Mucosa of descending colon (tissue), 3 donors: Measurements from ENCODE around the gene GCLC. TPM values are rescaled to one million over a fixed set of nuclear protein-coding genes. Genes with fewer than 3 reads are reported as not detected.

Experiments
- ATAC-seq: fragments of 200-7000 bp; cut with Tn5 transposase; one replicate; pipeline ENCODE4 v1.9.1; 2020; ENCODE audit warnings: mild to moderate bottlenecking, moderate library complexity
- DNase-seq, 3 donors: peaks; one replicate each; pipeline ENCODE4 v3.0.0-alpha.2; 2020
- H3K36me3 ChIP-seq: fragments of 200-600 bp; one replicate; pipeline ENCODE4 v1.8.0; 2021; ENCODE audit warnings: low read depth, mild to moderate bottlenecking
- H3K4me1 ChIP-seq: fragments of 200-600 bp; one replicate; pipeline ENCODE4 v1.8.0; 2021; ENCODE audit warnings: low read depth, mild to moderate bottlenecking
- H3K4me3 ChIP-seq: fragments of 200-600 bp; one replicate; pipeline ENCODE4 v1.8.0; 2021; ENCODE audit warnings: mild to moderate bottlenecking
- H3K9me3 ChIP-seq: fragments of 200-600 bp; one replicate; pipeline ENCODE4 v1.8.0; 2021; ENCODE audit warnings: mild to moderate bottlenecking
- CTCF ChIP-seq: fragments of 200-600 bp; IDR thresholded peaks from one replicate; pipeline ENCODE4 v1.8.0; 2022; ENCODE audit warnings: antibody characterized with exemption, mild to moderate bottlenecking
- intact Hi-C, 2 donors: fragments of 100-400 bp; cut with DNase I in 1 of 2; cut with micrococcal nuclease in 1 of 2; formaldehyde crosslinking; loops; one replicate each; pipeline versions ENCODE4 v1.11.0 to v1.11.1; 2022; cut with DNase I, micrococcal nuclease
- total RNA-seq, 3 donors: library from RNA; stranded (reverse); fragmentation: NEBNext Ultra II Directional in 2 of 3; extraction: Animal tissue kit (Norgen Biotek cat#: 25700) in 2 of 3; gene quantifications; one replicate each; pipeline versions ENCODE4 v1.2.1 to v1.2.4, GENCODE V29; 2021 to 2023
- donor health status: DM: no; HTN: no; CAD: no; lungs with moderate emphysema.
- donor health status: DM: no; HTN: no; CAD: no.
- donor health status: DM: no; HTN: yes; CAD: no.

The GCLC gene
- total RNA-seq, 3 donors from 2014 or later = 33.1 to 67.3 (median 40.5) TPM

DNA sequence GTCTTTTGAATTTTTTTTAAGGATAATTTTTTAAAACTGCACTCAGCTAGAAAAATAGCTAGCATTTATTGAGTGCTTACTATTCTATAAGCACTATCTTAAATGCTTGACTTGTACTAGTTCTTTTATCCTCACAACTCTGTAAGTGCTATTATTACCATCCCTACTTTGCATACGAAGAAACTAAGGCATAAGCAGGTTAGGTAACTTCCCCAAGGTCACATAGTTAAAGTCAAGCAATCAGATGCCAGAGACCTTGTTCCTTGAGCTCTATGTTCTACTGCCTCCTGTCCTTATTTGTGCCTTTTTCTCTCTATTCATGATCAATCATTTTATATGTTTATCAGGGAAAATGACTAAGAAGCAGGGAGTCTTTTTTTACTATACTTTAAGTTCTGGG, 65.0 kb downstream of the GCLC start:
- ATAC-seq (no peak), DNase-seq (no peak)
- no peaks in the 10 kb centered on the region for H3K36me3 ChIP-seq
- no peak for TF ChIP-seq CTCF
- no peak overlapping the region for H3K4me3 ChIP-seq
- intact Hi-C loops = loop anchor here (5.0 kb wide), 1 partner anchor 308 kb away; no protein-coding TSS in a partner anchor
- no peaks in the 10 kb centered on the region for H3K4me1 ChIP-seq
- no peaks in the 10 kb centered on the region for H3K9me3 ChIP-seq

DNA sequence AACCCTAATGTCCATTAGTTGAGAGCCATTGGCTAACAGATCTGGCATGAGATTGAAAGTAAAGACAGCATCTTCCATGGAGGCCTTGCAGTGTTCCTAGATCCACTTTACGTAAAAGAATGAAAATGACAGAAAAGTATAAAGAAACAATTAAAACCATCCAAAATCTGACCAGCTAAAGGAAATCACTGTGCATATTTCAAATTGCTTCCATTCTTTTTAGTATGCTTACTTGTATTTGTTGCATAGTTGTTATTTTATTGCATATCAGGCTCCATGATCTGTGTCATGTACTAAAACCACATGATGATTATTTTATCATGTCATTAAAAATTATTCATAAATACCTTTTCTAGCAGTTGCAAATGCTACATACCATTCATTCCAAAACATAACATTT, 67.9 kb downstream of the GCLC start:
- TF ChIP-seq CTCF = no peak
- ATAC-seq (no peak), DNase-seq (no peak)
- Histone ChIP-seq H3K36me3 (no peaks in the 10 kb centered on the region), H3K4me1 (no peaks in the 10 kb centered on the region), H3K4me3 (no peak overlapping the region), H3K9me3 (no peaks in the 10 kb centered on the region)
- intact Hi-C loops = no loop called here

DNA sequence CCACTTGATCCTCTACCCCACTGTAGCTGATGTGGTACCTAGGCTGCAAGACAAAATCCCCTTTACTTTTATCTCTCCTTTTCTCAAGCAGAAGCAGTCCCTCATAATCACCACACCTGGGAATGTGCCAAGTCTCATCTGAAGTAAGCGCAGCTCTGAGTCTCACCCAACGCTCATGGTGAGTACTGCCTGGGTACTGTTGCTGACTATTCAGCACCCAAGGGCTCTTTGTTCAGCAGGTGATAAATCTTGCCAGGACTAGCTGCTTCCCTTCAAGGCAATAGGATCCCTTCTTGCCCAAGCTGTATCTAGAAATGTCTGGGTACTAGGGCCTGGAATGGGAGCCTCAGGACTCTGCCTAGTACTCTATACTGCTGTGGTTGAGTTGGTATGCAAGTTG, 70.9 kb downstream of the GCLC start:
- intact Hi-C loops = no loop called here
- Histone ChIP-seq H3K36me3 (no peaks in the 10 kb centered on the region), H3K9me3 (no peaks in the 10 kb centered on the region), H3K4me3 (no peak overlapping the region), H3K4me1 (no peaks in the 10 kb centered on the region)
- ATAC-seq (no peak), DNase-seq (no peak)
- no peak for TF ChIP-seq CTCF

DNA sequence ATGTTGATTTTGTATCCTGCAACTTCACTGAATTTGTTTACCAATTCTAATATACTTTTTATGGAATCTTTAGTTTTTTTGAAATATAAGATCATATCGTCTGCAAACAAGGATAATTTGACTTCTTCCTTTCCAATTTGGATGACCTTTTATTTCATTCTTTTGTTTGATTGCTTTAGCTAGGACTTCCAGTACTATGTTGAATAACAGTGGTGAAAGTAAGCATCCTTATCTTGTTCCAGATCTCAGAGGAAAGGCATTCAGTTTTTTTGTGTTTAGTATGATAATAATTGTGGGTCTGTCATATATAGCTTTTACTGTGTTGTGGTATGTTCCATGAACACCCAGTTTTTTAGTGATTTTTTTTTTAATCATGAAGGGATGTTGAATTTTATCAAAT, 75.7 kb downstream of the GCLC start:
- no peaks in the 10 kb centered on the region for H3K36me3 ChIP-seq
- no peaks in the 10 kb centered on the region for H3K4me1 ChIP-seq
- intact Hi-C loops = no loop called here
- ATAC-seq = no peak
- no peak overlapping the region for H3K4me3 ChIP-seq
- TF ChIP-seq CTCF = no peak
- H3K9me3 ChIP-seq = no peaks in the 10 kb centered on the region
- DNase-seq = no peak

DNA sequence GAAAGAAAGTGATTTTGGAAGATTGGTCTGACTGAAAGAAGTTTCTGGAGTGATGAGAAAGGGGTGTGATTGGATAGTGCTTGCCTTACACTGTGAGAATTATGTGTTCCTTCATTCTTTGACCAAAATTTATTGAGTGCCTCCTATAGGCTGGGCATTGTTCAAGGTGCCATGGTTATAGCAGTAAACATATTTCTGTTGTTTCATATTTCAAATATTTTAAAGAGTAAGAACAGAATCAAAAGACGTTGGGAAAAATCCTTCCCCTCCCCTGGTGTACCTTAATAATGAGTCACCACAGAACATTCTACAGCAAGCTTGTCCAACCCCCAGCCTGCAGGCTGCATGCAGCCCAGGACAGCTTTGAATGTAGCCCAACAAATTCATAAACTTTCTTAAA, 78.6 kb downstream of the GCLC start:
- Histone ChIP-seq H3K36me3 (no peaks in the 10 kb centered on the region), H3K4me3 (no peak overlapping the region), H3K9me3 (no peaks in the 10 kb centered on the region), H3K4me1 (peaks cover 6% of the 10 kb centered on the region)
- no peak for TF ChIP-seq CTCF
- ATAC-seq = no peak
- DNase-seq = no peak
- intact Hi-C loops = no loop called here

DNA sequence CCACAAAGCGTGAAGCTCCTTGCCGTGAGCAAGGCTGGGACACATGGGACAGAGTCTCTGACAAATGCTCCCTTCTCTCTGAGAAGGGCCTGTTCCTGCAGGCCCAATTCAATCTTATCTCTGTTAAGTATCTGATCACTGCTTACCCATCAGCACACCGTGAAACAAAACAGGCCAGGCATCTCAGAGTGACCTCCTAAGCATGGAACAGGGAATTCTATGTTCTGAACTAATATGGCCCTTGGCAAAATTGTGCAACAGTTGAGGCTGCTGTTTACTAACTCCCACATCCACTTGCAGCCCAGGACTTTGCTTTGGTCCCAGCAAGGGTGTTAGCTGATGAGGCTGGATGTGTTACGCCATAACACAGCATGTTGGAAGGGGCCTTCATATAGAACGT, 79.2 kb downstream of the GCLC start:
- no peak for TF ChIP-seq CTCF
- peaks cover 6% of the 10 kb centered on the region for H3K4me1 ChIP-seq
- DNase-seq (no peak), ATAC-seq (no peak)
- H3K36me3 ChIP-seq = no peaks in the 10 kb centered on the region
- no peaks in the 10 kb centered on the region for H3K9me3 ChIP-seq
- no peak overlapping the region for H3K4me3 ChIP-seq
- intact Hi-C loops = no loop called here
